ENCODE data around the gene MEIS2.
A peak's percentile ranks its signal among the peaks of the same experiment; 100 is the strongest.

The MEIS2 gene

DNA sequence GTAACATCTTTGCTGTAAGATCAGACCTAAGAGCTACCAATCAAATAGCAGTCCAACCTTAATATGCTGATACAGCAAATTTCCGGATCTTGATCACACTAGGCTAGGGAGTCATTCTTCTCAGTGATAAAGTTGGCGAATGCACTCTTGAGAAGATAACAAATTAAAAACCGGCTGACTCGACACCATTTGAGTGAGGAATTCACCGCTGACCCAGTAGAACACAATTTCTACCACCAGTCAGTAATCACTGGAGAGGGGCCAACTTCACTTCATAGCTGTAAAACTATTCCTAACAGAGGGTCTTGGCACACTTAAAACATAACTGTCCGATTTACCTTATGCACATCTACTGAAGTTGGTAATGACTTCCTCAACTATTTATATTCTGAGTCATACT, 47.2 kb downstream of the MEIS2 start:
- Histone ChIP-seq H3K9me3 (ENCODE audit: low read length) (no peaks in the 10 kb centered on the region), H3K27ac (ENCODE audit: low read depth, low read length, poor library complexity, severe bottlenecking) (no peak overlapping the region), H3K27me3 (ENCODE audit: insufficient read depth, low read length) (no peaks in the 10 kb centered on the region), H3K36me3 (ENCODE audit: insufficient read depth, low read length) (peaks cover 56% of the 10 kb centered on the region), H3F3A (ENCODE audit: insufficient read depth, low read length) (no peaks in the 10 kb centered on the region), H4K20me1 (ENCODE audit: insufficient read depth, low read length) (no peaks in the 10 kb centered on the region), H3K4me2 (ENCODE audit: low read length) (no peak overlapping the region), H3K4me1 (ENCODE audit: insufficient read depth, low read length, severe bottlenecking) (peaks cover 10% of the 10 kb centered on the region), H3K9me2 (ENCODE audit: low read depth, low read length) (no peaks in the 10 kb centered on the region), H3K79me2 (ENCODE audit: insufficient read depth, low read length) (no peaks in the 10 kb centered on the region), H3K9ac (ENCODE audit: low read length) (no peak overlapping the region), H2AFZ (ENCODE audit: low read length) (no peak overlapping the region), H3K4me3 (ENCODE audit: low read depth, low read length, poor library complexity, severe bottlenecking) (no peak overlapping the region)
- no peak for TF ChIP-seq CTCF (IDR thresholded peaks at IDR 0.05; ENCODE audit: low read length)
- no peak for TF ChIP-seq EZH2 (IDR thresholded peaks at IDR 0.05; ENCODE audit: borderline replicate concordance, low read length)

GRCh38 chr15:37050345-37050744, 50.0 kb downstream of the MEIS2 start:
- Histone ChIP-seq H3K4me2 (ENCODE audit: low read length) (no peak overlapping the region), H3K9ac (ENCODE audit: low read length) (no peak overlapping the region), H4K20me1 (ENCODE audit: insufficient read depth, low read length) (no peaks in the 10 kb centered on the region), H3K27me3 (ENCODE audit: insufficient read depth, low read length) (no peaks in the 10 kb centered on the region), H3K9me2 (ENCODE audit: low read depth, low read length) (no peaks in the 10 kb centered on the region), H3K9me3 (ENCODE audit: low read length) (no peaks in the 10 kb centered on the region), H2AFZ (ENCODE audit: low read length) (no peak overlapping the region), H3K27ac (ENCODE audit: low read depth, low read length, poor library complexity, severe bottlenecking) (no peak overlapping the region), H3K4me1 (ENCODE audit: insufficient read depth, low read length, severe bottlenecking) (peaks cover 38% of the 10 kb centered on the region), H3K79me2 (ENCODE audit: insufficient read depth, low read length) (no peaks in the 10 kb centered on the region), H3K36me3 (ENCODE audit: insufficient read depth, low read length) (peaks cover 40% of the 10 kb centered on the region), H3F3A (ENCODE audit: insufficient read depth, low read length) (no peaks in the 10 kb centered on the region), H3K4me3 (ENCODE audit: low read depth, low read length, poor library complexity, severe bottlenecking) (no peak overlapping the region)
- TF ChIP-seq CTCF (IDR thresholded peaks at IDR 0.05; ENCODE audit: low read length) (no peak), EZH2 (IDR thresholded peaks at IDR 0.05; ENCODE audit: borderline replicate concordance, low read length) (no peak)

- TF ChIP-seq CTCF (IDR thresholded peaks at IDR 0.05; ENCODE audit: low read length), result no peak
- no peak for TF ChIP-seq EZH2 (IDR thresholded peaks at IDR 0.05; ENCODE audit: borderline replicate concordance, low read length)
Measured at GRCh38 chr15:37046876-37047614, 53.3 kb downstream of the MEIS2 start.

More at GRCh38 chr15:37046876-37047614, 53.3 kb downstream of the MEIS2 start:
- Histone ChIP-seq H3K79me2 (ENCODE audit: insufficient read depth, low read length) (no peaks in the 10 kb centered on the region), H3K4me2 (ENCODE audit: low read length) (0 out of 2 replicates have a peak overlapping the region, but pooled peaks have one; percentile 17), H3K4me3 (ENCODE audit: low read depth, low read length, poor library complexity, severe bottlenecking) (no peak overlapping the region), H2AFZ (ENCODE audit: low read length) (no peak overlapping the region), H3K4me1 (ENCODE audit: insufficient read depth, low read length, severe bottlenecking) (peaks cover 40% of the 10 kb centered on the region), H3K9me2 (ENCODE audit: low read depth, low read length) (no peaks in the 10 kb centered on the region), H3F3A (ENCODE audit: insufficient read depth, low read length) (no peaks in the 10 kb centered on the region), H3K36me3 (ENCODE audit: insufficient read depth, low read length) (peaks cover 42% of the 10 kb centered on the region), H3K27ac (ENCODE audit: low read depth, low read length, poor library complexity, severe bottlenecking) (peak overlapping the region; percentile 83), H3K9me3 (ENCODE audit: low read length) (no peaks in the 10 kb centered on the region), H3K27me3 (ENCODE audit: insufficient read depth, low read length) (no peaks in the 10 kb centered on the region), H3K9ac (ENCODE audit: low read length) (peak overlapping the region; percentile 18; the same call in 1 of the 2 replicates), H4K20me1 (ENCODE audit: insufficient read depth, low read length) (no peaks in the 10 kb centered on the region)

Data from OCI-LY1 (cell line).